NT2/D1 (cell line): ENCODE measurements around the gene CCKAR.
A peak's percentile ranks its signal among the peaks of the same experiment; 100 is the strongest.
"Not testable (repeated sequence)": the region's sequence is repeated elsewhere in the genome, so short reads cannot be mapped to it uniquely, and the experiment has no call there.

Experiments
- DNase-seq: peaks from one replicate; pipeline ENCODE4 v3.0.0-alpha.2; 2011; ENCODE audit warnings: low read depth, low spot score
- H3K27me3 ChIP-seq: 2 replicates; pipeline ENCODE4 v1.6.0; 2011; ENCODE audit warnings: mild to moderate bottlenecking; ENCODE audit not compliant: insufficient read length, insufficient read depth
- H3K36me3 ChIP-seq: 2 replicates; pipeline ENCODE4 v1.6.1; 2011; ENCODE audit warnings: mild to moderate bottlenecking, low read length, mixed read lengths; ENCODE audit not compliant: insufficient read depth, insufficient read length
- H3K4me1 ChIP-seq: 2 replicates; pipeline ENCODE4 v1.5.1; 2011; ENCODE audit not compliant: insufficient read depth, insufficient read length
- H3K4me3 ChIP-seq: 2 replicates; pipeline ENCODE4 v1.5.1; 2011; ENCODE audit warnings: low read depth; ENCODE audit not compliant: insufficient read length
- H3K9ac ChIP-seq: 2 replicates; pipeline ENCODE4 v1.6.0; 2011; ENCODE audit warnings: low read depth; ENCODE audit not compliant: insufficient read length
- H3K9me3 ChIP-seq: 2 replicates; pipeline ENCODE4 v1.5.1; 2011; ENCODE audit warnings: mild to moderate bottlenecking, low read length; ENCODE audit not compliant: insufficient read depth
- SUZ12 ChIP-seq: IDR thresholded peaks from 2 replicates; pipeline ENCODE4 v1.6.1; 2011; ENCODE audit not compliant: insufficient read length, insufficient read depth; ENCODE audit errors: extremely low read depth
- YY1 ChIP-seq: IDR thresholded peaks from 2 replicates; pipeline ENCODE4 v1.6.1; 2011; ENCODE audit not compliant: insufficient read length, insufficient read depth
- ZNF274 ChIP-seq: IDR thresholded peaks from 2 replicates; pipeline ENCODE4 v1.6.1; 2011; ENCODE audit warnings: mild to moderate bottlenecking, low read depth, low read length

Gene CCKAR

GRCh38 chr4:26503427-26503826 lies 13.1 kb upstream of the CCKAR start:
- no peaks in the 10 kb centered on the region for H3K4me1 ChIP-seq
- no peak overlapping the region for H3K9ac ChIP-seq
- TF ChIP-seq SUZ12 = no peak
- no peak for TF ChIP-seq ZNF274
- TF ChIP-seq YY1 = no peak
- no peak for DNase-seq
- no peaks in the 10 kb centered on the region for H3K36me3 ChIP-seq
- no peak overlapping the region for H3K4me3 ChIP-seq
- H3K9me3 ChIP-seq = peaks cover 8% of the 10 kb centered on the region; the same call in 1 of the 2 replicates
- H3K27me3 ChIP-seq = no peaks in the 10 kb centered on the region

DNA sequence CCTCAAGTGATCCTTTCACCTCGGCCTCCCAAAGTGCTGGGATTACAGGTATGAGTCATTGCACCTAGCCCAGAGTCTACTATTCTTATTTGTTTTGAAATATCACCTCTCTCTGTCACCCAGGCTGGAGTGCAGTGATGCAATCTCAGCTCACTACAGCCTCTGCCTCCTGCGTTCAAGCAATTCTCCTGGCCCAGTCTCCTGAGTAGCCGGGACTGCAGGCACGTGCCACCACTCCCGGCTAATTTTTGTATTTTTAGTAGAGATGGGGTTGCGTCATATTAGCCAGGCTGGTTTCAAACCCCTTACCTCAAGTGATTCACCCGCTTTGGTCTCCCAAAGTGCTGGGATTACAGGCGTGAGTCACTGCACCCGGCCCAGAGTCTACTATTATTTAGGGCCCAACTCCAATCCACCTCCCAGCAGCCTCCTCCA lies 10.3 kb upstream of the CCKAR start:
- H3K4me1 ChIP-seq, DNase-seq, H3K27me3 ChIP-seq, H3K9me3 ChIP-seq, H3K36me3 ChIP-seq, H3K9ac ChIP-seq, H3K4me3 ChIP-seq: not testable (repeated sequence)

DNA sequence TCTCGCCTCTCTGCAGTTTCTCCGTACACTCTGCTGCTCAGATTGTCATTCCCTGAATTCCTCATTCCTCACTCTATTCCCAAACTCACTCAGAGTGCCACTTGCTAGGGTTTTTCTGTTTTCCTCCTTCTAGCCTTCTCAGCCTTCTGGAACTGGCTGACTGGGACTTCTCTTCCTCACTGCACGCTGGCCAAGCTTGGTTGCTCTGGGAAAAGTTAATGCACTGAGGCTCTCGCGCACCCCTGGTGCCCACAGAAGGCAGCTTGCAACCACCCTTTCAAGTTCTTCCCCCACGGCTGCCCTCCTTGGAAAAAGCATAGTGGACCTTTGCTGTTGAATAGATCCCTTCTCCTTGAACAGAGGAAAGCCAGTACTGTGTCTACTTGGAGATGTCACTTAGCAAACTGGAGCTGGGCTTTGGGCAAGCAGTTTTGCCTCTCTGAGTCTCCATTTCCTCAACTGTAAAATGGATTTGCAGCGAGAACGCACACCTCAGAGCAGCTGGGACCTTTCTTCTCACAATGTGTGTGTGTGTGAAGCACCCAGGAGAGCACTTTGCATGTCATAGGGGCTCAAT lies 6.0 kb upstream of the CCKAR start:
- no peak for DNase-seq
- TF ChIP-seq YY1 = no peak
- TF ChIP-seq ZNF274 = no peak
- no peak for TF ChIP-seq SUZ12
- Histone ChIP-seq H3K9me3 (peaks cover 16% of the 10 kb centered on the region; the same call in 1 of the 2 replicates), H3K4me3 (no peak overlapping the region), H3K36me3 (no peaks in the 10 kb centered on the region), H3K27me3 (no peaks in the 10 kb centered on the region), H3K4me1 (no peaks in the 10 kb centered on the region), H3K9ac (peak overlapping the region; percentile 6)

DNA sequence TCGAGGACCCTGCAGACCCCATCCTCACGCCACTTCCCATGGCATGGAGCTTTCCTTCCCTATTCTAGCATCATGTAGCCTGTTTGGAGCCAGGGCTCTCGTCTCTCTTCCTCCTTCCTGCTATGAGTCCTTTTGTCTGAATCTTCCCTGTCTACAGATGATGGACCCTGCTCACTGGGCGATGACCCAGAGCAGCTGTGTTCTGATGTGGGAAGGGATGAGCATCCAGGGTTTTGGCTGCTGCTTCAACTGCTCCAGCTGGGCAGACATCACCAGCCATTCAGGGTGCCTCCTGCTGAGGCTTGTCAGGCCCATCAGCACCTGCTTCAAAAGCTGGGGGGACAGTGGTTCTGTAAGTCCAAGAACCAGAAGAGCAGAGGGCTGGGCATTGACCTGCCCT lies 3.2 kb upstream of the CCKAR start:
- TF ChIP-seq SUZ12 = no peak
- no peak for TF ChIP-seq YY1
- no peak for TF ChIP-seq ZNF274
- no peaks in the 10 kb centered on the region for H3K4me1 ChIP-seq
- H3K9ac ChIP-seq = no peak overlapping the region
- peaks cover 3% of the 10 kb centered on the region for H3K27me3 ChIP-seq
- no peaks in the 10 kb centered on the region for H3K36me3 ChIP-seq
- H3K4me3 ChIP-seq = no peak overlapping the region
- H3K9me3 ChIP-seq = peaks cover 8% of the 10 kb centered on the region; the same call in 1 of the 2 replicates
- DNase-seq = no peak

DNA sequence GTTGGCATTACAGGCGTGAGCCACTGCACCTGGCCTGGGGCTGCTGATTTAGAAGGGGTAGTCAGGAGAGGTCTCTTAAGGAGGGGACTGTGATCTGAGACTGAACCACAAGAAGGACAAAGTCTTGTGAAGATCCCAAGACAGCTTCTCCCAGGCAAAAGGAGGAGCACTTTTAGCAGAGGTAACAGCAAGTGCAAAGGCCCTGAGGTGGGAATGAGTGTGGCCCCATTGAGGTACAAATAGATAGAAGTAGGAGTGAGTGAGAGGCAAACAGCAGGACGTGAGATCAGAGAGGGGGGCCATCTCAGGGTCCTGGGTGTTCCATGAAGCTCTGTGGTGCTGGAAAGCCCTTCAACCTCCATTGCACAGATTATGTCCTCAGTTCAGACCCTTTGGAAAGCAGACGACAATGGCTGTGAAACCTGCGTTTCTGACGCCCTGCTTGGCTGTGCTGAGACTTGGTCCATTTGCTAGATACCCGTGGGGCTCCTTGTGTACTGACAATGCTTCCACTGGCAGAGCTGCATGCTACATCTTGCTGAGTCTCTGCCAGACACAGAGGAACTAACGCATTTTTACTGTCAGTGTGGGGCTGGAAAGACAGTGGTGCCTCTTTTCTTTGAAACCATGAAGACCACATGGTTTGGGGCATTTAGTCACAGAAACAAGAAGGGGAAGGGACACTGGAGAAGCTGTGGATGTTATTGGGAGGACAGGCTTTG lies 1.3 kb upstream of the CCKAR start:
- no peak overlapping the region for H3K9ac ChIP-seq
- no peaks in the 10 kb centered on the region for H3K4me1 ChIP-seq
- no peak for DNase-seq
- no peak overlapping the region for H3K4me3 ChIP-seq
- no peaks in the 10 kb centered on the region for H3K36me3 ChIP-seq
- H3K27me3 ChIP-seq = peaks cover 3% of the 10 kb centered on the region
- TF ChIP-seq ZNF274 = no peak
- no peak for TF ChIP-seq SUZ12
- no peak for TF ChIP-seq YY1
- peaks cover 8% of the 10 kb centered on the region; the same call in 1 of the 2 replicates for H3K9me3 ChIP-seq

DNA sequence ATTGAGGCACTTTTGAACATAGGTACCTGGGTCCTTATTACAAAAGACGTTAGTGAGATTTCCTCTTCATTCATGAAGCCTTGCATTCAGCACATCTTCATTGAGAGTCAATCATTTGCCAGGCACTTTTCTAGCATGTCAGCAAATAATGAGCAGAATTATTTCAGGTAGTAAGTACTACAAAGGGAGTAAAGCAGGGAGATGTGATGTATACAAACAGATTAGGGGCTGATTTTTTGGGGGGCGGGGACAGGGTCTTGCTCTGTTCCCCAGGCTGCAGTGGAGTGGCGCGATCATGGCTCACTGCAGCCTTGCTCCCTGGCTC lies 638 bp upstream of the CCKAR start:
- Histone ChIP-seq H3K4me3 (no peak overlapping the region), H3K9ac (no peak overlapping the region), H3K4me1 (no peaks in the 10 kb centered on the region), H3K36me3 (no peaks in the 10 kb centered on the region), H3K27me3 (peaks cover 3% of the 10 kb centered on the region), H3K9me3 (peaks cover 8% of the 10 kb centered on the region; the same call in 1 of the 2 replicates)
- no peak for DNase-seq
- TF ChIP-seq YY1 (no peak), ZNF274 (no peak), SUZ12 (no peak)

DNA sequence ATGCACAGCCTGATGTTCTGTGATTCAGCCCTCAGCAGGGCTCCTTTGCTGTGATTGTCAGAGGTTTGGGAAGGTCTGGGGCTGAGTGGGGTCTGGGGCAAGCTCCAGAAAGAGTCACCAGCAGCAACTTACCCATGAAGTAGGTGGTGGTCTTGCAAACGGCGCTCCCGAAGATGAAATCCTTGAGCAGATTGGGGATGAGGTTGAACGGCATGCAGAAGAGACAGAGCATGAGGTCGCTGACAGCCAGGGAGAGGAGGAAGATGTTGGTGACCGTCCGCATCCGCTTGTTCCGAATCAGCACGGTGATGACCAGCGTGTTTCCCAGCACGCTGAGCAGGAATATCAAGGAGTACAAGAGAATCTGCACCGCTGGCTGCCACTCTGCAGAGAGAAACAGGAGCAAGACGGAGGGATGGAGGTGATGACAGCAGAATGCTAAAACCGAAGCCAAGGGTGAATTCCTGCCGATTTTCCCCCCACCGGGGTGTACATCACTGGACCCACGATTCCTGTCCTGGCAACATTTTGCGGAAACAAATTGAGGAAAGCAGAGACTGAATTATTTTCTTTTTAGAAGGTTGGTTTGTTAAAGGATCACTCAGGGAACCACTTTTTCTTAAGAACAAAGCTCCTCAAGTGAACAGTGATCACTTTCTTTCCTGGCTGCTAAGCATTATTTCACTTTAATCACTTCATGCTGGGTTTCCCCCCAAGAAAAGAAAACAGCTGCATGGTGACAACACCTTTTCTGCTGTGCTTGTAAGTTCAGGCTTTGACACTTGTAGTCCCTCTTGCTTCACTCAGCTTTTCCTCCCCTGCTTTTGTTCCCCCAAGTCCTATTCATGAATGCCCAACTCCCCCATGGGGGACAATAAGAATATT lies 941 bp downstream of the CCKAR start:
- no peak for TF ChIP-seq YY1
- no peak for TF ChIP-seq ZNF274
- TF ChIP-seq SUZ12 = no peak
- H3K4me3 ChIP-seq = no peak overlapping the region
- peaks cover 3% of the 10 kb centered on the region for H3K27me3 ChIP-seq
- DNase-seq = no peak
- 0 out of 2 replicates have a peak, but pooled peaks cover 4% of the 10 kb centered on the region for H3K9me3 ChIP-seq
- no peak overlapping the region for H3K9ac ChIP-seq
- H3K4me1 ChIP-seq = no peaks in the 10 kb centered on the region
- H3K36me3 ChIP-seq = no peaks in the 10 kb centered on the region
